ENCODE data around the gene SIRPB2.

DNA sequence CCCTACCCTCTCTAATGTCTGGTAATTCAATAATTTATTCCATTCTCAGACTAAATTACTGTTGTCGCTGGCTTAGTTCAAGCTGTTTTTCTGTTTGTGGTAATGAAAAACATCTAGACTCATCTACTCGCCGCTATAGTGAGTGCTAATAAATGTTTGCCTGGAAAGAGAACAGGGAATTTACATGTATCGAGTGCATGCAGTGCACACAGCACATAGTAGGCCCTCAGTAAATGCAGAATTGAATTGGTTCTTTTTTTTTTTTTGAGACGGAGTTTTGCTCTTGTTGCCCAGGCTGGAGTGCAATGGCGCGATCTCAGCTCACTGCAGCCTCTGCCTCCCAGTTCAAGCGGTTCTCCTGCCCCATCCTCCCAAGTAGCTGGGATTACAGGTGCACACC lies 16.9 kb downstream of the SIRPB2 start:
- TF ChIP-seq CTCF (IDR thresholded peaks at IDR 0.05; ENCODE audit: poor library complexity) (no peak), EZH2 (IDR thresholded peaks at IDR 0.05; ENCODE audit: borderline replicate concordance) (no peak), EZH2phosphoT487 (IDR thresholded peaks at IDR 0.05; ENCODE audit: low read depth, severe bottlenecking, unreplicated experiment) (no peak)
